Measurements from ENCODE around the gene TSPAN12.

TSPAN12 gene

GRCh38 chr7:120841608-120842007 lies 16.3 kb downstream of the TSPAN12 start:
- no peak for DNase-seq

- DNase-seq = no peak
Observed at GRCh38 chr7:120838281-120838682, 19.7 kb downstream of the TSPAN12 start.

- no peak for DNase-seq
Observed at GRCh38 chr7:120837599-120837998, 20.3 kb downstream of the TSPAN12 start.

- DNase-seq = no peak
Observed at GRCh38 chr7:120836556-120837115, 21.3 kb downstream of the TSPAN12 start.

GRCh38 chr7:120834726-120835125 lies 23.2 kb downstream of the TSPAN12 start:
- DNase-seq = no peak

- peak; percentile 83 for DNase-seq
Observed at GRCh38 chr7:120833546-120833945, 24.4 kb downstream of the TSPAN12 start.

GRCh38 chr7:120832803-120833202 lies 25.1 kb downstream of the TSPAN12 start:
- no peak for DNase-seq

GRCh38 chr7:120831260-120831659 lies 26.7 kb downstream of the TSPAN12 start:
- no peak for DNase-seq

GRCh38 chr7:120829487-120829886 lies 28.5 kb downstream of the TSPAN12 start:
- DNase-seq = no peak

- no peak for DNase-seq
Observed at GRCh38 chr7:120828528-120828927, 29.4 kb downstream of the TSPAN12 start.

GRCh38 chr7:120827371-120828118 lies 30.4 kb downstream of the TSPAN12 start:
- no peak for DNase-seq

- no peak for DNase-seq
Observed at GRCh38 chr7:120825576-120825975, 32.4 kb downstream of the TSPAN12 start.

GRCh38 chr7:120825152-120825551 lies 32.8 kb downstream of the TSPAN12 start:
- no peak for DNase-seq

GRCh38 chr7:120819861-120820260 lies 38.1 kb downstream of the TSPAN12 start:
- DNase-seq = no peak

GRCh38 chr7:120817851-120818250 lies 40.1 kb downstream of the TSPAN12 start:
- DNase-seq = no peak

GRCh38 chr7:120814253-120814939 lies 43.5 kb downstream of the TSPAN12 start:
- no peak for DNase-seq

- no peak for DNase-seq
Observed at GRCh38 chr7:120813546-120814252, 44.2 kb downstream of the TSPAN12 start.

- no peak for DNase-seq
Observed at GRCh38 chr7:120813089-120813488, 44.9 kb downstream of the TSPAN12 start.

GRCh38 chr7:120809260-120809659 lies 48.7 kb downstream of the TSPAN12 start:
- DNase-seq = no peak

- no peak for DNase-seq
Observed at GRCh38 chr7:120807390-120807789, 50.6 kb downstream of the TSPAN12 start.

GRCh38 chr7:120806669-120807068 lies 51.3 kb downstream of the TSPAN12 start:
- no peak for DNase-seq

GRCh38 chr7:120805636-120806388 lies 52.1 kb downstream of the TSPAN12 start:
- DNase-seq = peak; percentile 84

- no peak for DNase-seq
Observed at GRCh38 chr7:120802751-120803150, 55.2 kb downstream of the TSPAN12 start.

All from NCI-H1694 treated with DMSO at 0.1 percent for 48 hours (cell line).